Heart right ventricle (tissue), 16 donors: ENCODE results near the gene ATP1A4. TPM values are rescaled to one million over a fixed set of nuclear protein-coding genes. Genes with fewer than 3 reads are reported as not detected.

ENCODE experiments used
- ATAC-seq, 8 donors: fragments of 200-7000 bp; cut with Tn5 transposase; one replicate each; pipeline ENCODE4 v1.9.1; 2020; ENCODE audit warnings: mild to moderate bottlenecking in 8 of 8, moderate library complexity in 8 of 8, moderate number of reproducible peaks in 1 of 8
- DNase-seq, 2 donors: peaks; one replicate each; pipeline ENCODE4 v3.0.0-alpha.2; 2020
- H3K27ac ChIP-seq, 10 donors: fragments of 200-600 bp; sonication (generic) in 2 of 10; one replicate each; pipeline versions ENCODE4 v1.5.0 to v1.8.0; 2020 to 2022; ENCODE audit warnings: mild to moderate bottlenecking in 3 of 10
- H3K27me3 ChIP-seq, 7 donors: fragments of 200-600 bp; one replicate each; pipeline ENCODE4 v1.8.0; 2021 to 2022; ENCODE audit warnings: mild to moderate bottlenecking in 2 of 7
- H3K36me3 ChIP-seq, 9 donors: fragments of 200-600 bp; sonication (generic) in 1 of 9; one replicate each; pipeline versions ENCODE4 v1.5.0 to v1.8.0; 2020 to 2022; ENCODE audit warnings: mild to moderate bottlenecking in 2 of 9
- H3K4me1 ChIP-seq, 9 donors: fragments of 200-600 bp; sonication (generic) in 1 of 9; one replicate each; pipeline versions ENCODE4 v1.5.0 to v1.8.0; 2020 to 2022; ENCODE audit warnings: mild to moderate bottlenecking in 4 of 9
- H3K4me3 ChIP-seq, 10 donors: fragments of 200-600 bp; sonication (generic) in 2 of 10; one replicate each; pipeline versions ENCODE4 v1.5.0 to v1.8.0; 2020 to 2022; ENCODE audit warnings: mild to moderate bottlenecking in 7 of 10, moderate library complexity in 2 of 10
- H3K9me3 ChIP-seq, 11 donors: fragments of 200-600 bp in 10 of 11; sonication (generic) in 2 of 11; one replicate each; pipeline versions ENCODE4 v1.5.0 to v1.8.0; 2013 to 2022; ENCODE audit warnings: mild to moderate bottlenecking in 2 of 11, control low read depth in 1 of 11, moderate library complexity in 1 of 11
- WGBS, 2 donors: extraction: QIAGEN DNeasy Blood & Tissue Kit; methylation state at CpG; one replicate each; pipeline ENCODE4 v1.1.7; 2013; ENCODE audit warnings: inconsistent platforms in 1 of 2; 5-methylcytosine and 5-hydroxymethylcytosine counted together
- intact Hi-C, 10 donors: fragments of 100-400 bp; cut with DNase I; formaldehyde crosslinking; loops; one replicate each; pipeline versions ENCODE4 v1.11.1 to v1.14.2; 2022
- polyA plus RNA-seq, 2 donors: library from polyadenylated mRNA; stranded (reverse); fragments of 200-250 nt; gene quantifications; one replicate each; pipeline ENCODE4 v1.2.3, GENCODE V29; 2013
- total RNA-seq, 10 donors: library from RNA; stranded (reverse); fragmentation: NEBNext Ultra II Directional in 3 of 10; extraction: Animal tissue kit (Norgen Biotek cat#: 25700) in 3 of 10; gene quantifications; one replicate each; pipeline versions ENCODE4 v1.2.1 to v1.2.4, GENCODE V29; 2021 to 2023
- TF ChIP-seq, protein P1 (sequence below), 9 donors: fragments of 200-600 bp; sonication (generic) in 2 of 9; IDR thresholded peaks; one replicate each; pipeline versions ENCODE4 v1.5.0 to v1.8.0; 2021 to 2022; ENCODE audit warnings: antibody characterized with exemption in 9 of 9, mild to moderate bottlenecking in 5 of 9, moderate library complexity in 1 of 9
- donor health status: Arrhythmogenic right ventricular cardiomyopathy.
- donor health status: ischemic (EF 13 %, LVEDD 7.1; RV severe dilation, severe dysfunction).
- donor health status: healthy with polysubstance abuse.
- donor health status: DM: no; HTN: yes; CAD: no.
- donor health status: DM: no; HTN: no; CAD: no.
- donor health status: ischemic (EF 25% LVEDD 6.9; RV normal size, moderate dysfunction).
- donor health status: ischemic (EF 25% LVEDD 5.7; RV mildly dilated, moderate dysfunction).
- donor health status: healthy.
- donor health status: DM: yes; HTN: yes; CAD: no.
- donor health status: Ischemic cardiomyopathy.
- donor health status: ischemic (EF 35%, LVEDD 5.7; RV mildly dilated, moderate dysfunction).
- donor health status: nonischemic (EF 11% LVEDD 7.7; RV severe dilation, severe dysfunction).
- donor health status: DM: yes; HTN: yes; CAD: no.
- donor health status: PGD.
- donor health status: ischemic (EF 29% LVEDD 5.4; RV normal size, mild dysfunction).
- donor health status: nonischemic (EF 23%, LVEDD 6.1; RV moderate dilation, normal function).

ATP1A4 gene
- total and polyA plus RNA-seq, 12 donors, result 0.04 to 1.5 (median 0.29) TPM; not detected in 5

DNA sequence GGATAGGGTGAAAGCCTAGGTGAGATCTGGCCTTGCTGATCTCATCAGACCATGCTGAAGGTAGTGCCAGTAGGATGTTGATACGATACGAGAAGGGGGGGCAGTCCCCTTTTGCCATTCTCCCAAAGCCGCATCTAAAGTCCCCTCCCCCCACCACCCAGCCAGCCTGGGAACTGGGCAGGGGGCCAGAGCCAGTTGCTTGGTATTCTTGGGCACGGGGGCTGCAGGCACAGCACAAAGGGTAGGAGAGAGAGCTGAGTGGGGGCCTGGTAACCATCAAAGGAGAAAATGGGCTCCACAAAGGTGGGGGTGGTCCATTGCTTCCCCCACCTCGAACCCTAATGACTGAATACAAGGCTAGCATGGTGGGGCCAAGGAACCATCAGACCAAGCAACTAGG is 59.2 kb downstream of the ATP1A4 start:
- peaks cover 42 to 65% (median 55%) of the 10 kb centered on the region in 9 donors for H3K4me1 ChIP-seq
- H3K9me3 ChIP-seq, result no peaks in the 10 kb centered on the region
- no peak overlapping the region for H3K4me3 ChIP-seq
- no peak for DNase-seq
- intact Hi-C loops, result loop anchor here in 1 of 10 donors (10.0 kb wide), 1 partner anchor 106 kb away; no protein-coding TSS in a partner anchor
- TF ChIP-seq, protein P1, sequence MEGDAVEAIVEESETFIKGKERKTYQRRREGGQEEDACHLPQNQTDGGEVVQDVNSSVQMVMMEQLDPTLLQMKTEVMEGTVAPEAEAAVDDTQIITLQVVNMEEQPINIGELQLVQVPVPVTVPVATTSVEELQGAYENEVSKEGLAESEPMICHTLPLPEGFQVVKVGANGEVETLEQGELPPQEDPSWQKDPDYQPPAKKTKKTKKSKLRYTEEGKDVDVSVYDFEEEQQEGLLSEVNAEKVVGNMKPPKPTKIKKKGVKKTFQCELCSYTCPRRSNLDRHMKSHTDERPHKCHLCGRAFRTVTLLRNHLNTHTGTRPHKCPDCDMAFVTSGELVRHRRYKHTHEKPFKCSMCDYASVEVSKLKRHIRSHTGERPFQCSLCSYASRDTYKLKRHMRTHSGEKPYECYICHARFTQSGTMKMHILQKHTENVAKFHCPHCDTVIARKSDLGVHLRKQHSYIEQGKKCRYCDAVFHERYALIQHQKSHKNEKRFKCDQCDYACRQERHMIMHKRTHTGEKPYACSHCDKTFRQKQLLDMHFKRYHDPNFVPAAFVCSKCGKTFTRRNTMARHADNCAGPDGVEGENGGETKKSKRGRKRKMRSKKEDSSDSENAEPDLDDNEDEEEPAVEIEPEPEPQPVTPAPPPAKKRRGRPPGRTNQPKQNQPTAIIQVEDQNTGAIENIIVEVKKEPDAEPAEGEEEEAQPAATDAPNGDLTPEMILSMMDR (IDR thresholded peaks at IDR 0.05), result no peak
- peaks cover 0 to 90% (median 38%) of the 10 kb centered on the region in 9 donors for H3K36me3 ChIP-seq
- H3K27me3 ChIP-seq, result no peaks in the 10 kb centered on the region
- WGBS, 2 donors, result 44 to 54% methylated on average over 5 of the region's 5 CpGs
- H3K27ac ChIP-seq, result peak overlapping the region in 8 of 10 donors; percentile 11 to 98 (median 96)
- no peak for ATAC-seq

DNA sequence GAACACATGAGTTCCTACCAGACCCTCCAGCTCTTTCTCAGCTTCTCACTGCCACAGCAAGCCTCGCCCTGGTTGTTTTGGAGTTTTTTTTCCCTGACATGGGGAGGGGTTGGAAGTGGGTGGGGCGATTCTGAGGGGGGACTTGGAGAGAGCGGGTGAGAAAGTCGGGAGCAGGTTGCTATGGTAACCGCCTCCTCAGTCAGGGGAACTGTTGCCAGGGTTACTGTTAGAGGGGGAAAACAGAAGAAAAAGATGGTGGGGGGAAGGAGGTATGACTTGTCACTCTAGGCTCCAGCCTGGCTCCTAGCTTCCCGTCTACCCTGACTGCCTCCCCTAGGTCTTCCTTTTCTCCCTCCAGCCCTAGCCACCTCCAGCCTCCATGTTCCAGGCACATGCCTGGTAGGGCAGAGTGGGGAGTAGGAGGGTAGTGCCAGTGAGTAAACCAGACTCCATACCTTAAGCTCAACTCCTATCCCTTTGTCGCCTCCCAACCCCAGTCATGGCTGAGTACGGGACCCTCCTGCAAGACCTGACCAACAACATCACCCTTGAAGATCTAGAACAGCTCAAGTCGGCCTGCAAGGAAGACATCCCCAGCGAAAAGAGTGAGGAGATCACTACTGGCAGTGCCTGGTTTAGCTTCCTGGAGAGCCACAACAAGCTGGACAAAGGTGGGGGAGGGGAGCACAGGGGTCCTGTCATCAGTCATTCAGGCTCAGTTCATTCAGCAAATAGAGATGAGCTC is 59.8 kb downstream of the ATP1A4 start:
- Histone ChIP-seq H3K36me3 (peaks cover 0 to 97% (median 44%) of the 10 kb centered on the region in 9 donors), H3K27ac (peak overlapping the region in 7 of 10 donors; percentile 11 to 98 (median 96)), H3K27me3 (no peaks in the 10 kb centered on the region), H3K9me3 (no peaks in the 10 kb centered on the region), H3K4me3 (no peak overlapping the region), H3K4me1 (peaks cover 41 to 65% (median 57%) of the 10 kb centered on the region in 9 donors)
- DNase-seq (no peak), ATAC-seq (no peak)
- intact Hi-C loops, result loop anchor here in 1 of 10 donors (10.0 kb wide), 1 partner anchor 106 kb away; no protein-coding TSS in a partner anchor
- TF ChIP-seq, protein P1 (IDR thresholded peaks at IDR 0.05), result no peak
- 78 to 86% methylated on average over 10 of the region's 10 CpGs for WGBS, 2 donors

DNA sequence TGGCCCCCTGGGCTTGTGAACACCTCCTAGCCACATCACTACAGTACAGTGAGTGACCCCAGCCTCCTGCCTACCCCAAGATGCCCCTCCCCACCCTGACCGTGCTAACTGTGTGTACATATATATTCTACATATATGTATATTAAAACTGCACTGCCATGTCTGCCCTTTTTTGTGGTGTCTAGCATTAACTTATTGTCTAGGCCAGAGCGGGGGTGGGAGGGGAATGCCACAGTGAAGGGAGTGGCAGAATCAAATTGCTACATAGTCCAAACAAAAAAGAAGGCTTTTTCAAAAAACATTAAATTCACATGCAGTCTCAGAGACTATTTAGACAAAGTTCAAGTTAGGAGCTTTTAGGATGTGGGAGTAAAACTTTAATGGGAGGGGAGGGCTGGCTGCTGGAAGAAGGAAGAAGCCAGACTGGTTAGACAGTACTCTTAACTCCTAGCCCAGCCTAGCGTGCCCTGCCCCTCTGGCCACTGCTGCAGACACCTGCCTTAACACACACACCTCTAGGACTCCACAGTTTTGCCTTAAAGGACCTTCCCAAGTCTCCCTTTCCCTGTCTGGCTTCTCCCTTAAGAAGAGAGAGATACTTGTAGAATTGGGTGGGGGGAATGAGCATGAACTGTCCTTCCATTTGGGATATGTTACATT is 63.2 kb downstream of the ATP1A4 start:
- TF ChIP-seq, protein P1 (IDR thresholded peaks at IDR 0.05), result no peak
- no peaks in the 10 kb centered on the region for H3K9me3 ChIP-seq
- H3K4me3 ChIP-seq, result no peak overlapping the region
- H3K27me3 ChIP-seq, result no peaks in the 10 kb centered on the region
- H3K36me3 ChIP-seq, result peaks cover 0 to 100% (median 63%) of the 10 kb centered on the region in 9 donors
- no peak overlapping the region for H3K27ac ChIP-seq
- ATAC-seq, result no peak
- peaks cover 17 to 65% (median 56%) of the 10 kb centered on the region in 9 donors for H3K4me1 ChIP-seq
- 84 to 88% methylated on average over 3 of the region's 3 CpGs for WGBS, 2 donors
- intact Hi-C loops, result loop anchor here in 1 of 10 donors (10.0 kb wide), 1 partner anchor 110 kb away; no protein-coding TSS in a partner anchor
- DNase-seq, result no peak

DNA sequence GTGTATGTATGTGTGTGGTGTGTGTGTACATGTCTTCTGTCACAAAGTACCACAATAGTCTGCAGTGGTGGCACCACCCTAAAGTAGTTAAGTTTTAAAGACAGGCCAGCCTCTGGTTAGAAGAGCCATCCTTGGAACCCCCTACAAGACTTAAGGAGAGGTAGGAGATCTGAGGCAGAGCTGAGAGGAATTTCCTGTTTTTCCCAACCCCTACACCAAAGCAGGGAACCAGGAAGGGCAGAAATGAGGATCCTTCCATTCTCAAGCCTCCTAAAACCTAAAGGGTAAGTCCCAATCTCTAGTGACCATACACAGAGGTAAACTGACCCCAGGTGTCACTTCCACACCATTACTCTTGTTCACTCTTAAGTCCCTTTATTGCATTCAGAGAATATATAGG is 64.9 kb downstream of the ATP1A4 start:
- DNase-seq (no peak), ATAC-seq (no peak)
- H3K4me3 ChIP-seq, result no peak overlapping the region
- peak overlapping the region in 4 of 10 donors; percentile 2 to 56 (median 20) for H3K27ac ChIP-seq
- H3K36me3 ChIP-seq, result peaks cover 3 to 100% (median 73%) of the 10 kb centered on the region in 9 donors
- H3K27me3 ChIP-seq, result no peaks in the 10 kb centered on the region
- TF ChIP-seq, protein P1 (IDR thresholded peaks at IDR 0.05), result no peak
- intact Hi-C loops, result loop anchor here in 1 of 10 donors (10.0 kb wide), 1 partner anchor 112 kb away; no protein-coding TSS in a partner anchor
- H3K9me3 ChIP-seq, result no peaks in the 10 kb centered on the region
- H3K4me1 ChIP-seq, result peaks cover 4 to 57% (median 52%) of the 10 kb centered on the region in 9 donors
